A549 (cell line): ENCODE data around the gene GNG12. TPM values are rescaled to one million over a fixed set of nuclear protein-coding genes. Genes with fewer than 3 reads are reported as not detected.

Experiments
- ATAC-seq, 2 experiments: fragments of 200-7000 bp in 1 of 2; fragments of >200 bp in 1 of 2; cut with Nextera tagmentation in 1 of 2; cut with Tn5 transposase in 1 of 2; 3 replicates each; pipeline versions ENCODE4 v1.8.0 to v1.9.1; 2018 to 2020; ENCODE audit warnings: mild to moderate bottlenecking in 1 of 2, moderate library complexity in 1 of 2
- CTCF ChIA-PET: fragments of 300-600 bp; sonication (Branson Sonifier 250); formaldehyde crosslinking; extraction: SDS; loops from one replicate; lab custom pipeline; 2021; ENCODE audit warnings: antibody characterized with exemption, inconsistent platforms; lab: Yijun Ruan, JAX
- POLR2A ChIA-PET: fragments of 350-600 bp; formaldehyde crosslinking; extraction: SDS; loops from one replicate; lab custom pipeline; 2021; ENCODE audit warnings: antibody characterized with exemption, inconsistent platforms; lab: Yijun Ruan, JAX
- DNase-seq, 2 experiments: peaks; one replicate each; pipeline versions ENCODE4 v3.0.0 to v3.0.0-alpha.2; 2011 to 2016; ENCODE audit warnings: low read depth in 1 of 2, low spot score in 1 of 2
- FAIRE-seq: peaks from 2 replicates; lab custom pipeline; 2011; peaks lifted over from hg19 to GRCh38; lab: Jason Lieb, UNC
- H3K27ac ChIP-seq, 2 experiments: fragments of >200 bp; sonication (Bioruptor Twin); formaldehyde crosslinking; 3 replicates each; pipeline ENCODE4 v1.5.1; 2016 to 2017
- H3K4me1 ChIP-seq: fragments of >200 bp; sonication (Bioruptor Twin); formaldehyde crosslinking; 3 replicates; pipeline ENCODE4 v1.6.1; 2016
- H3K4me2 ChIP-seq: fragments of >200 bp; sonication (Bioruptor Twin); formaldehyde crosslinking; 3 replicates; pipeline ENCODE4 v1.6.1; 2016
- H3K4me3 ChIP-seq: fragments of >200 bp; sonication (Bioruptor Twin); formaldehyde crosslinking; 3 replicates; pipeline ENCODE4 v1.5.1; 2016
- H3K9me3 ChIP-seq: fragments of >200 bp; sonication (Bioruptor Twin); formaldehyde crosslinking; 3 replicates; pipeline ENCODE4 v1.6.1; 2016
- ATOH8 ChIP-seq: fragments of 250-450 bp; sonication (Bioruptor Pico); IDR thresholded peaks from 2 replicates; pipeline ENCODE4 v1.5.0; 2020; ENCODE audit warnings: low read depth, mild to moderate bottlenecking, moderate library complexity
- CBX2 ChIP-seq: fragments of 200-600 bp; sonication (generic); IDR thresholded peaks from 2 replicates; pipeline ENCODE4 v1.6.1; 2016; ENCODE audit warnings: low read depth, mild to moderate bottlenecking, borderline replicate concordance
- CEBPB ChIP-seq, 2 experiments: fragments of >200 bp in 1 of 2; sonication (Bioruptor Twin) in 1 of 2; formaldehyde crosslinking in 1 of 2; IDR thresholded peaks; 2 replicates each; pipeline ENCODE4 v1.6.1; 2012 to 2016
- CHD2 ChIP-seq: fragments of 150-350 bp; IDR thresholded peaks from 2 replicates; pipeline ENCODE4 v1.6.1; 2014; ENCODE audit warnings: low read length; ENCODE audit not compliant: partially characterized antibody
- EHMT2 ChIP-seq: fragments of 200-600 bp; sonication (generic); IDR thresholded peaks from 2 replicates; pipeline ENCODE4 v1.6.1; 2016; ENCODE audit warnings: antibody characterized with exemption, low read depth, mild to moderate bottlenecking, moderate library complexity
- ELK1 ChIP-seq: fragments of 150-350 bp; IDR thresholded peaks from 2 replicates; pipeline ENCODE4 v1.6.1; 2014; ENCODE audit warnings: low read depth, mild to moderate bottlenecking, low read length
- EP300 ChIP-seq, 2 experiments: fragments of >200 bp; sonication (Bioruptor Twin); formaldehyde crosslinking; IDR thresholded peaks; 2 replicates in 1 of 2; 3 replicates in 1 of 2; pipeline ENCODE4 v1.6.1; 2016 to 2017
- FOSB ChIP-seq: fragments of 250-450 bp; sonication (Bioruptor Pico); IDR thresholded peaks from 2 replicates; pipeline ENCODE4 v1.5.0; 2020; ENCODE audit warnings: mild to moderate bottlenecking, moderate library complexity
- FOSL2 ChIP-seq, 2 experiments: fragments of 450-650 bp in 1 of 2; fragments of >200 bp in 1 of 2; sonication (Bioruptor Twin) in 1 of 2; formaldehyde crosslinking; IDR thresholded peaks; 2 replicates each; pipeline versions ENCODE4 v1.5.0 to v1.6.1; 2016 to 2020; ENCODE audit warnings: mild to moderate bottlenecking in 1 of 2, moderate library complexity in 1 of 2
- GATA3 ChIP-seq: IDR thresholded peaks from 2 replicates; pipeline ENCODE4 v1.6.1; 2012; ENCODE audit warnings: borderline replicate concordance
- HOXB5 ChIP-seq: fragments of 250-450 bp; sonication (Bioruptor Pico); IDR thresholded peaks from 2 replicates; pipeline ENCODE4 v1.5.0; 2020; ENCODE audit warnings: mild to moderate bottlenecking, moderate library complexity
- JUN ChIP-seq, 2 experiments: fragments of >200 bp; sonication (Bioruptor Twin); formaldehyde crosslinking; IDR thresholded peaks; 2 replicates in 1 of 2; 3 replicates in 1 of 2; pipeline ENCODE4 v1.6.1; 2016 to 2017
- JUNB ChIP-seq: fragments of >200 bp; sonication (Bioruptor Twin); formaldehyde crosslinking; IDR thresholded peaks from 2 replicates; pipeline ENCODE4 v1.6.1; 2016
- MAFK ChIP-seq: fragments of 450-650 bp; IDR thresholded peaks from 2 replicates; pipeline ENCODE4 v1.6.1; 2014; ENCODE audit not compliant: partially characterized antibody
- MAZ ChIP-seq: fragments of 150-350 bp; IDR thresholded peaks from 2 replicates; pipeline ENCODE4 v1.6.1; 2014; ENCODE audit warnings: antibody characterized with exemption, low read depth, low read length, borderline replicate concordance
- MYC ChIP-seq: IDR thresholded peaks from 2 replicates; pipeline ENCODE4 v1.6.1; 2012; ENCODE audit warnings: mild to moderate bottlenecking, inconsistent platforms, low read length, improper control_type of control experiment, borderline replicate concordance
- NR3C1 ChIP-seq: fragments of >200 bp; sonication (Bioruptor Twin); formaldehyde crosslinking; IDR thresholded peaks from 3 replicates; pipeline ENCODE4 v1.6.1; 2017
- RCOR1 ChIP-seq: fragments of 150-350 bp; IDR thresholded peaks from 2 replicates; pipeline ENCODE4 v1.6.1; 2014; ENCODE audit warnings: antibody characterized with exemption, low read length, low read depth
- RNF2 ChIP-seq: fragments of 200-600 bp; sonication (generic); IDR thresholded peaks from 2 replicates; pipeline ENCODE4 v1.6.1; 2016; ENCODE audit warnings: low read depth, mild to moderate bottlenecking, antibody characterized with exemption, moderate library complexity, borderline replicate concordance
- ZC3H11A ChIP-seq: fragments of 450-650 bp; IDR thresholded peaks from 2 replicates; pipeline ENCODE4 v1.6.1; 2014; ENCODE audit warnings: antibody characterized with exemption, mild to moderate bottlenecking
- WGBS: methylation state at CpG from one replicate; pipeline ENCODE4 v1.1.6; 2017; ENCODE audit errors: missing lambda C conversion rate; 5-methylcytosine and 5-hydroxymethylcytosine counted together
- polyA plus RNA-seq, 4 experiments: library from polyadenylated mRNA; depleted of rRNA in 3 of 4; stranded (reverse); fragments of >200 nt; fragmentation: RNase III in 1 of 4; extraction: RNeasy Plus Mini Kit Qiagen cat#74134 plus additional on column Dnase treatment in 1 of 4; gene quantifications; 2 replicates in 3 of 4; 3 replicates in 1 of 4; pipeline ENCODE4 v1.2.3, GENCODE V29; 2011 to 2017
- TF ChIP-seq, protein P1 (sequence below): fragments of 200-600 bp; sonication (generic); IDR thresholded peaks from 2 replicates; pipeline ENCODE4 v1.6.1; 2016; ENCODE audit warnings: antibody characterized with exemption, mild to moderate bottlenecking, moderate library complexity
- TF ChIP-seq, protein P2 (sequence below): fragments of 450-650 bp; IDR thresholded peaks from 2 replicates; pipeline ENCODE4 v1.6.1; 2014; ENCODE audit warnings: antibody characterized with exemption

Gene GNG12
- polyA plus RNA-seq, 2 of the 4 experiments (the other 2 are of a cell fraction), result 91.8 to 132 TPM

GRCh38 chr1:67711855-67712212 lies 121.4 kb downstream of the GNG12 start:
- no peak for ATAC-seq
- FAIRE-seq, result no peak
- peaks cover 64% of the 10 kb centered on the region for H3K4me1 ChIP-seq

DNA sequence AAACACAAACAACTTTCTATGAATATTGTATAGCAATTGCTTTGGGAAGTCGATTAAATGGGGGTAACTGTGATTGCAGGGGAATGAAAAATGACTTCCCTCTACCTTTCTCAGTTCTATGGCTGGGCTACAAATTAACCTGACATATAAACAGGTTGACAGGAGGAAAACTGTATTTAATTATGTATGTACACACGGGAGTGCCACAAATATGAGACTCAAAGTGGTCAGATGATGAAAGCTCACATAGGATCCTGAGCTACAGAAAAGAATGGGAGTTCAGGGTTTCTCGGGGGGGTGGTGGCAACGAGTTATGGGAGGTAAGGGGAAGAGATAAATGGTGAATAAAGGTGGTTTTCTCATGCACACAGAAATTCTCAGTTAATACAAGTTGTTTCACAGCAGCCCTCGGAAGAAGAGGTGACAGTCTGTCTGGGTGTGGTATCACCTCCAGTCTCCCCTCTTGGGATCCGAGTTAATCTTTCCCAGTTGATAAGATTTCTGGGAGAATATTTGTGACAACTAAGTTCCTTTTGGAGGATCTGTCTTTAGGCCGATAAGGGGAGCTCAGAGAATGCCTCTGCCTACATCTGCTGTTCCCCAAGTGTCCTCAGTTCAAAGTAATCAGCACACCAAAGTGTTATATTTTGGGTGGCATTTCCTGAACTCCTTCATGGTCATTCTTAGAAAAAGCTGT lies 122.0 kb downstream of the GNG12 start:
- ATAC-seq (no peak), DNase-seq (no peak), FAIRE-seq (no peak)
- no peaks in the 10 kb centered on the region for H3K9me3 ChIP-seq
- POLR2A ChIA-PET, result no interaction called here
- 53% methylated on average over 7 of the region's 7 CpGs for WGBS
- H3K4me3 ChIP-seq, result no peak overlapping the region
- CTCF ChIA-PET, result interaction anchor here (1.0 to 1.6 kb wide), 3 partner anchors 10 to 54 kb away, joined by 3 to 6 read pairs (median 3); no protein-coding TSS in a partner anchor
- H3K4me2 ChIP-seq, result peak overlapping the region; percentile 10
- H3K27ac ChIP-seq, result peak overlapping the region; percentile 48 to 49; a peak in 4 of 6 replicates
- peaks cover 59% of the 10 kb centered on the region for H3K4me1 ChIP-seq
- TF ChIP-seq MAZ (no peak), FOSB (CRISPR knock-in tag) (no peak), MAFK (no peak), GATA3 (no peak), JUNB (no peak), EHMT2 (no peak), MYC (no peak), ELK1 (no peak), CHD2 (no peak)
- TF ChIP-seq, protein P1, sequence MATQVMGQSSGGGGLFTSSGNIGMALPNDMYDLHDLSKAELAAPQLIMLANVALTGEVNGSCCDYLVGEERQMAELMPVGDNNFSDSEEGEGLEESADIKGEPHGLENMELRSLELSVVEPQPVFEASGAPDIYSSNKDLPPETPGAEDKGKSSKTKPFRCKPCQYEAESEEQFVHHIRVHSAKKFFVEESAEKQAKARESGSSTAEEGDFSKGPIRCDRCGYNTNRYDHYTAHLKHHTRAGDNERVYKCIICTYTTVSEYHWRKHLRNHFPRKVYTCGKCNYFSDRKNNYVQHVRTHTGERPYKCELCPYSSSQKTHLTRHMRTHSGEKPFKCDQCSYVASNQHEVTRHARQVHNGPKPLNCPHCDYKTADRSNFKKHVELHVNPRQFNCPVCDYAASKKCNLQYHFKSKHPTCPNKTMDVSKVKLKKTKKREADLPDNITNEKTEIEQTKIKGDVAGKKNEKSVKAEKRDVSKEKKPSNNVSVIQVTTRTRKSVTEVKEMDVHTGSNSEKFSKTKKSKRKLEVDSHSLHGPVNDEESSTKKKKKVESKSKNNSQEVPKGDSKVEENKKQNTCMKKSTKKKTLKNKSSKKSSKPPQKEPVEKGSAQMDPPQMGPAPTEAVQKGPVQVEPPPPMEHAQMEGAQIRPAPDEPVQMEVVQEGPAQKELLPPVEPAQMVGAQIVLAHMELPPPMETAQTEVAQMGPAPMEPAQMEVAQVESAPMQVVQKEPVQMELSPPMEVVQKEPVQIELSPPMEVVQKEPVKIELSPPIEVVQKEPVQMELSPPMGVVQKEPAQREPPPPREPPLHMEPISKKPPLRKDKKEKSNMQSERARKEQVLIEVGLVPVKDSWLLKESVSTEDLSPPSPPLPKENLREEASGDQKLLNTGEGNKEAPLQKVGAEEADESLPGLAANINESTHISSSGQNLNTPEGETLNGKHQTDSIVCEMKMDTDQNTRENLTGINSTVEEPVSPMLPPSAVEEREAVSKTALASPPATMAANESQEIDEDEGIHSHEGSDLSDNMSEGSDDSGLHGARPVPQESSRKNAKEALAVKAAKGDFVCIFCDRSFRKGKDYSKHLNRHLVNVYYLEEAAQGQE, result no peak

More at GRCh38 chr1:67711855-67712212, 121.4 kb downstream of the GNG12 start:
- no peak for DNase-seq
- peak overlapping the region; percentile 10; the same call in 1 of the 3 replicates for H3K4me2 ChIP-seq
- POLR2A ChIA-PET, result no interaction called here
- peak overlapping the region; percentile 48 to 49; a peak in 3 of 6 replicates for H3K27ac ChIP-seq
- no peak for TF ChIP-seq EP300 (IDR thresholded peaks at IDR 0.05)
- no peak for TF ChIP-seq ATOH8 (CRISPR knock-in tag)
- TF ChIP-seq, protein P2, sequence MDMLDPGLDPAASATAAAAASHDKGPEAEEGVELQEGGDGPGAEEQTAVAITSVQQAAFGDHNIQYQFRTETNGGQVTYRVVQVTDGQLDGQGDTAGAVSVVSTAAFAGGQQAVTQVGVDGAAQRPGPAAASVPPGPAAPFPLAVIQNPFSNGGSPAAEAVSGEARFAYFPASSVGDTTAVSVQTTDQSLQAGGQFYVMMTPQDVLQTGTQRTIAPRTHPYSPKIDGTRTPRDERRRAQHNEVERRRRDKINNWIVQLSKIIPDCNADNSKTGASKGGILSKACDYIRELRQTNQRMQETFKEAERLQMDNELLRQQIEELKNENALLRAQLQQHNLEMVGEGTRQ, result no peak
- TF ChIP-seq RNF2, result no peak
- TF ChIP-seq, protein P1, result no peak
- TF ChIP-seq ZC3H11A, result no peak
- TF ChIP-seq RCOR1, result no peak
- TF ChIP-seq CBX2, result no peak
- TF ChIP-seq CEBPB (IDR thresholded peaks at IDR 0.05), result no peak
- no peak for TF ChIP-seq JUN (IDR thresholded peaks at IDR 0.05)
- no peak for TF ChIP-seq NR3C1
- TF ChIP-seq MAFK, result no peak
- no peak for TF ChIP-seq CHD2
- no peak for TF ChIP-seq ELK1
- TF ChIP-seq FOSL2 (IDR thresholded peaks at IDR 0.05), result no peak
- TF ChIP-seq FOSL2 (CRISPR knock-in tag; IDR thresholded peaks at IDR 0.05), result no peak
- no peak for TF ChIP-seq HOXB5 (CRISPR knock-in tag)
- no peak for TF ChIP-seq GATA3
- CTCF ChIA-PET, result interaction anchor here (1.0 to 1.6 kb wide), 3 partner anchors 9 to 54 kb away, joined by 3 to 6 read pairs (median 3); no protein-coding TSS in a partner anchor
- WGBS, result 20% methylated on average over 2 of the region's 2 CpGs
- H3K9me3 ChIP-seq, result no peaks in the 10 kb centered on the region
- no peak overlapping the region for H3K4me3 ChIP-seq
